K562 (cell line): ENCODE results near the gene ZNF804A. TPM values are rescaled to one million over a fixed set of nuclear protein-coding genes. Genes with fewer than 3 reads are reported as not detected.

Experiments used
- ATAC-seq: fragments of 200-7000 bp; cut with Tn5 transposase; 3 replicates; pipeline ENCODE4 v1.9.1; 2020; ENCODE audit warnings: moderate library complexity
- BruUV-seq: library from RNA; stranded (reverse); fragments of 400-500 nt; replicated peaks from 2 replicates; lab custom pipeline; 2021; lab: Mats Ljungman, UMichigan
- CTCF ChIA-PET: fragments of 300-600 bp; formaldehyde crosslinking; extraction: SDS; loops from one replicate; lab custom pipeline; 2021; ENCODE audit warnings: low intra/inter-chr PET ratio; lab: Yijun Ruan, JAX
- POLR2A ChIA-PET: fragments of 300-600, 350-650 bp; sonication (Branson Sonifier 250); formaldehyde crosslinking; extraction: SDS; loops from one replicate; lab custom pipeline; 2021; ENCODE audit warnings: antibody characterized with exemption, inconsistent platforms; lab: Yijun Ruan, JAX
- DNase-seq, 4 experiments: peaks; one replicate each; pipeline versions ENCODE4 v3.0.0 to v3.0.0-alpha.2; 2011 to 2018; ENCODE audit warnings: low spot score in 3 of 4, mixed read lengths in 3 of 4; ENCODE audit errors: extremely low read depth in 1 of 4
- FAIRE-seq: peaks from 2 replicates; lab custom pipeline; 2011; peaks lifted over from hg19 to GRCh38; lab: Jason Lieb, UNC
- H2AFZ ChIP-seq: 2 replicates; pipeline ENCODE4 v1.6.0; 2011; ENCODE audit warnings: low read depth, low read length, control low read depth, inconsistent platforms
- H3K27ac ChIP-seq: fragments of 200-600 bp; 3 replicates; pipeline ENCODE4 v1.8.0; 2011; ENCODE audit warnings: low read depth, mild to moderate bottlenecking, control low read depth, inconsistent platforms, low read length, moderate library complexity, mixed read lengths; ENCODE audit errors: extremely low read depth
- H3K27me3 ChIP-seq, 2 experiments: fragments of 300-600 bp in 1 of 2; 2 replicates in 1 of 2; 3 replicates in 1 of 2; pipeline versions ENCODE4 v1.6.0 to v1.8.0; 2011; ENCODE audit warnings: inconsistent platforms in 2 of 2, low read length in 2 of 2, mild to moderate bottlenecking in 1 of 2, mixed read lengths in 1 of 2, moderate library complexity in 1 of 2; ENCODE audit not compliant: control insufficient read depth in 2 of 2, insufficient read depth in 2 of 2
- H3K36me3 ChIP-seq: fragments of 300-600 bp; 3 replicates; pipeline ENCODE4 v1.8.0; 2011; ENCODE audit warnings: mild to moderate bottlenecking, low read length, inconsistent platforms; ENCODE audit not compliant: control insufficient read depth, insufficient read depth
- H3K4me1 ChIP-seq, 2 experiments: fragments of 200-600 bp in 1 of 2; replicated peaks in 1 of 2; 2 replicates in 1 of 2; 3 replicates in 1 of 2; pipeline versions ENCODE4 v1.5.1 to v1.8.0; 2011; ENCODE audit warnings: inconsistent platforms in 2 of 2, low read length in 2 of 2, mild to moderate bottlenecking in 1 of 2, mixed read lengths in 1 of 2, moderate library complexity in 1 of 2; ENCODE audit not compliant: control insufficient read depth in 2 of 2, insufficient read depth in 2 of 2
- H3K4me2 ChIP-seq: 2 replicates; pipeline ENCODE4 v1.6.1; 2011; ENCODE audit warnings: low read length, control low read depth, inconsistent platforms, mixed read lengths; ENCODE audit not compliant: insufficient read depth
- H3K4me3 ChIP-seq: fragments of 200-600 bp; sonication (generic), shearing (Covaris generic); 2 replicates; pipeline ENCODE4 v1.5.1; 2016; ENCODE audit warnings: control low read depth, inconsistent platforms
- H3K79me2 ChIP-seq: fragments of 200-600 bp; 3 replicates; pipeline ENCODE4 v1.8.0; 2011; ENCODE audit warnings: low read length, inconsistent platforms; ENCODE audit not compliant: control insufficient read depth, insufficient read depth
- H3K9ac ChIP-seq, 2 experiments: 2 replicates each; pipeline versions ENCODE4 v1.6.0 to v1.6.1; 2011; ENCODE audit warnings: low read depth in 2 of 2, low read length in 2 of 2, control low read depth in 1 of 2, inconsistent platforms in 1 of 2, mild to moderate bottlenecking in 1 of 2, mixed read lengths in 1 of 2; ENCODE audit not compliant: insufficient read depth in 1 of 2
- H3K9me1 ChIP-seq: one replicate; pipeline ENCODE4 v1.6.0; 2011; ENCODE audit warnings: inconsistent platforms, mild to moderate bottlenecking, low read length, moderate library complexity; ENCODE audit not compliant: control insufficient read depth, insufficient read depth
- H3K9me3 ChIP-seq: replicated peaks from 2 replicates; pipeline ENCODE4 v1.5.1; 2011; ENCODE audit warnings: low read depth, low read length, inconsistent platforms; ENCODE audit not compliant: control insufficient read depth, insufficient read depth
- H4K20me1 ChIP-seq: replicated peaks from 2 replicates; pipeline ENCODE4 v1.6.1; 2011; ENCODE audit warnings: low read length, inconsistent platforms, mixed read lengths; ENCODE audit not compliant: control insufficient read depth, insufficient read depth
- MEF2D ChIP-seq: conservative IDR thresholded peaks from 2 replicates; pipeline ENCODE4 v1.6.1; 2016; ENCODE audit warnings: low read depth, missing genetic modification characterization, missing compliant biosample characterization
- NONO ChIP-seq, 2 experiments: fragments of 200-400 bp in 1 of 2; fragments of 450-650 bp in 1 of 2; formaldehyde crosslinking in 1 of 2; IDR thresholded peaks; 2 replicates each; pipeline ENCODE4 v1.6.1; 2017; ENCODE audit warnings: low read depth in 2 of 2, mild to moderate bottlenecking in 2 of 2, moderate library complexity in 2 of 2, low read length in 1 of 2
- NR1H2 ChIP-seq: sonication (generic); formaldehyde crosslinking; IDR thresholded peaks from 2 replicates; pipeline ENCODE4 v1.4.0; 2020; ENCODE audit warnings: mild to moderate bottlenecking, missing genetic modification reagents
- PHF20 ChIP-seq: fragments of 450-650 bp; IDR thresholded peaks from 2 replicates; pipeline ENCODE4 v1.6.1; 2018; ENCODE audit not compliant: partially characterized antibody
- RAD51 ChIP-seq: fragments of 450-650 bp; IDR thresholded peaks from 2 replicates; pipeline ENCODE4 v1.7.1; 2016; ENCODE audit warnings: low read depth, mild to moderate bottlenecking, borderline replicate concordance
- RBM25 ChIP-seq: fragments of 200-400 bp; formaldehyde crosslinking; IDR thresholded peaks from 2 replicates; pipeline ENCODE4 v1.6.1; 2018; ENCODE audit warnings: low read length, low read depth, moderate library complexity; ENCODE audit not compliant: severe bottlenecking
- SREBF1 ChIP-seq: fragments of 150-350 bp; IDR thresholded peaks from 2 replicates; pipeline ENCODE4 v1.6.1; 2014; ENCODE audit warnings: antibody characterized with exemption, low read depth, low read length, borderline replicate concordance
- ZNF121 ChIP-seq: sonication (generic); formaldehyde crosslinking; conservative IDR thresholded peaks from 2 replicates; pipeline ENCODE4 v1.8.0; 2022; ENCODE audit warnings: missing genetic modification reagents
- ZNF407 ChIP-seq: fragments of 450-650 bp; IDR thresholded peaks from 2 replicates; pipeline ENCODE4 v1.6.1; 2016; ENCODE audit warnings: low read depth
- WGBS: fragments of 100-300 bp; shearing (Covaris generic); methylation state at CpG from one replicate; pipeline ENCODE4 v1.1.6; 2016; ENCODE audit warnings: low coverage, mixed read lengths; ENCODE audit not compliant: insufficient coverage; ENCODE audit errors: missing lambda C conversion rate; 5-methylcytosine and 5-hydroxymethylcytosine counted together
- in situ Hi-C: fragments of 300-500 bp; cut with MboI; formaldehyde crosslinking; loops from 4 replicates; pipeline ENCODE4 v1.15.0; 2018; ENCODE audit warnings: inconsistent platforms, mixed read lengths
- intact Hi-C: fragments of 100-400 bp; cut with micrococcal nuclease; formaldehyde crosslinking; loops from 2 replicates; pipeline ENCODE4 v1.14.2; 2022
- polyA plus RNA-seq, 8 experiments: library from polyadenylated mRNA; depleted of rRNA in 4 of 8; stranded (reverse) in 5 of 8; unstranded in 3 of 8; fragments of >200 nt; fragmentation: Nextera tagmentation in 2 of 8; fragmentation: Illumina TruSeq in 1 of 8; extraction: Ambion mirVana in 2 of 8; extraction: Trizol in 1 of 8; gene quantifications; 2 replicates each; pipeline versions ENCODE4 v1.2.1 to v1.2.3, GENCODE V29; 2011 to 2014; ENCODE audit warnings: inconsistent platforms in 1 of 8, missing spikeins in 1 of 8
- total RNA-seq, 7 experiments: library from RNA; depleted of rRNA in 6 of 7; stranded (reverse); fragments of >200 nt in 6 of 7; fragmentation: Illumina TruSeq in 2 of 7; extraction: Trizol in 2 of 7; gene quantifications; 2 replicates each; pipeline versions ENCODE4 v1.2.1 to v1.2.3, GENCODE V29; 2011 to 2021; ENCODE audit warnings: low replicate concordance in 1 of 7

The ZNF804A gene
- total and polyA plus RNA-seq, 9 of the 15 experiments (the other 6 are each of a cell fraction or from before 2014, with no cell fraction given) = 0.01 to 1.2 (median 0.73) TPM

GRCh38 chr2:184780944-184781343 is 182.6 kb downstream of the ZNF804A start:
- Histone ChIP-seq H3K9me3 (no peaks in the 10 kb centered on the region; the same call in 1 of the 2 replicates), H2AFZ (no peak overlapping the region), H3K4me3 (no peak overlapping the region), H3K36me3 (no peaks in the 10 kb centered on the region), H3K27me3 (no peaks in the 10 kb centered on the region), H3K4me1 (no peaks in the 10 kb centered on the region), H3K4me2 (no peak overlapping the region), H4K20me1 (no peaks in the 10 kb centered on the region), H3K9ac (no peak overlapping the region), H3K9me1 (no peaks in the 10 kb centered on the region), H3K27ac (no peak overlapping the region), H3K79me2 (no peaks in the 10 kb centered on the region)
- in situ Hi-C loops = no loop called here
- intact Hi-C loops = no loop called here
- no TSS peak for BruUV-seq
- FAIRE-seq = no peak
- 4% methylated on average over 2 of the region's 2 CpGs for WGBS
- ChIA-PET CTCF (no interaction called here), POLR2A (no interaction called here)
- no peak for ATAC-seq
- DNase-seq = no peak
- TF ChIP-seq NONO (IDR thresholded peaks at IDR 0.05; ENCODE audit: low read depth in 2 of 2, low read length in 1 of 2) (no peak), PHF20 (no peak), ZNF121 (CRISPR knock-in tag) (no peak), MEF2D (tag) (no peak), RBM25 (no peak), SREBF1 (no peak), RAD51 (no peak), ZNF407 (no peak), NR1H2 (no peak)
